ENCODE measurements around the gene TCF3.
"Not testable (repeated sequence)": the region's sequence is repeated elsewhere in the genome, so short reads cannot be mapped to it uniquely, and the experiment has no call there.

Gene TCF3

GRCh38 chr19:1672769-1673644, 20.6 kb upstream of the TCF3 start:
- DNase-seq (ENCODE audit: low read depth, low spot score): no peak

GRCh38 chr19:1672038-1672768, 19.8 kb upstream of the TCF3 start:
- peak; percentile 68 for DNase-seq (ENCODE audit: low read depth, low spot score)

- no peak for DNase-seq (ENCODE audit: low read depth, low spot score)
Measured at GRCh38 chr19:1671716-1672037, 19.3 kb upstream of the TCF3 start.

GRCh38 chr19:1670747-1671146, 18.3 kb upstream of the TCF3 start:
- DNase-seq (ENCODE audit: low read depth, low spot score): not testable (repeated sequence)

GRCh38 chr19:1668486-1669270, 16.3 kb upstream of the TCF3 start:
- DNase-seq (ENCODE audit: low read depth, low spot score): peak; percentile 26

- DNase-seq (ENCODE audit: low read depth, low spot score): no peak
Measured at GRCh38 chr19:1668048-1668485, 15.7 kb upstream of the TCF3 start.

- no peak for DNase-seq (ENCODE audit: low read depth, low spot score)
Measured at GRCh38 chr19:1665565-1666047, 13.2 kb upstream of the TCF3 start.

- DNase-seq (ENCODE audit: low read depth, low spot score): no peak
Measured at GRCh38 chr19:1663852-1664251, 11.4 kb upstream of the TCF3 start.

GRCh38 chr19:1663227-1663626, 10.8 kb upstream of the TCF3 start:
- DNase-seq (ENCODE audit: low read depth, low spot score): not testable (repeated sequence)

GRCh38 chr19:1661995-1662394, 9.6 kb upstream of the TCF3 start:
- DNase-seq (ENCODE audit: low read depth, low spot score): no peak

- DNase-seq (ENCODE audit: low read depth, low spot score): no peak
Measured at GRCh38 chr19:1659084-1659427, 6.6 kb upstream of the TCF3 start.

- DNase-seq (ENCODE audit: low read depth, low spot score): no peak
Measured at GRCh38 chr19:1658150-1659083, 6.0 kb upstream of the TCF3 start.

GRCh38 chr19:1657746-1658145, 5.3 kb upstream of the TCF3 start:
- DNase-seq (ENCODE audit: low read depth, low spot score): no peak

- no peak for DNase-seq (ENCODE audit: low read depth, low spot score)
Measured at GRCh38 chr19:1656988-1657536, 4.6 kb upstream of the TCF3 start.

GRCh38 chr19:1655987-1656608, 3.7 kb upstream of the TCF3 start:
- no peak for DNase-seq (ENCODE audit: low read depth, low spot score)

- peak; percentile 25 for DNase-seq (ENCODE audit: low read depth, low spot score)
Measured at GRCh38 chr19:1655131-1655981, 2.9 kb upstream of the TCF3 start.

- no peak for DNase-seq (ENCODE audit: low read depth, low spot score)
Measured at GRCh38 chr19:1654178-1654792, 1.9 kb upstream of the TCF3 start.

- no peak for DNase-seq (ENCODE audit: low read depth, low spot score)
Measured at GRCh38 chr19:1653300-1653628, 849 bp upstream of the TCF3 start.

Data from astrocyte of the hippocampus (primary cell).